Endodermal cell (in vitro differentiated cells): ENCODE data around the gene DHRS2. TPM values are rescaled to one million over a fixed set of nuclear protein-coding genes. Genes with fewer than 3 reads are reported as not detected.
A peak's percentile ranks its signal among the peaks of the same experiment; 100 is the strongest.

ENCODE experiments used
- DNase-seq: peaks from one replicate; pipeline ENCODE4 v3.0.0-alpha.2; 2017
- H3K27ac ChIP-seq: 2 replicates; pipeline ENCODE4 v1.5.1; 2013; ENCODE audit warnings: mild to moderate bottlenecking, low read depth, low read length, moderate library complexity
- H3K27me3 ChIP-seq: 2 replicates; pipeline ENCODE4 v1.6.1; 2013; ENCODE audit warnings: mild to moderate bottlenecking, low read length, moderate library complexity; ENCODE audit not compliant: insufficient read depth, control insufficient read depth, poor library complexity, severe bottlenecking
- H3K36me3 ChIP-seq: 2 replicates; pipeline ENCODE4 v1.7.0; 2013; ENCODE audit warnings: mild to moderate bottlenecking, low read length, moderate library complexity; ENCODE audit not compliant: control insufficient read depth, insufficient read depth
- H3K4me1 ChIP-seq: one replicate; pipeline ENCODE4 v1.7.0; 2013; ENCODE audit warnings: low read length; ENCODE audit not compliant: control insufficient read depth, insufficient read depth
- H3K4me3 ChIP-seq: 2 replicates; pipeline ENCODE4 v1.5.1; 2013; ENCODE audit warnings: mild to moderate bottlenecking, low read length, moderate library complexity
- H3K9ac ChIP-seq: 2 replicates; pipeline ENCODE4 v1.6.1; 2013; ENCODE audit warnings: mild to moderate bottlenecking, low read length, moderate library complexity; ENCODE audit not compliant: poor library complexity, severe bottlenecking; ENCODE audit errors: extremely low read depth
- H3K9me3 ChIP-seq: 2 replicates; pipeline ENCODE4 v1.6.1; 2013; ENCODE audit warnings: mild to moderate bottlenecking, low read length, moderate library complexity; ENCODE audit not compliant: control insufficient read depth
- H3K27ac Mint-ChIP-seq: 2 replicates; pipeline ENCODE4 v1.8.0; 2020; ENCODE audit warnings: mixed read lengths
- H3K27me3 Mint-ChIP-seq: 2 replicates; pipeline ENCODE4 v1.8.0; 2021; ENCODE audit warnings: mild to moderate bottlenecking, mixed read lengths; ENCODE audit not compliant: insufficient read depth
- H3K36me3 Mint-ChIP-seq: 2 replicates; pipeline ENCODE4 v1.8.0; 2020; ENCODE audit warnings: low read depth, mixed read lengths
- H3K4me1 Mint-ChIP-seq: 2 replicates; pipeline ENCODE4 v1.8.0; 2020; ENCODE audit warnings: mixed read lengths
- H3K4me3 Mint-ChIP-seq: 2 replicates; pipeline ENCODE4 v1.8.0; 2020; ENCODE audit warnings: mild to moderate bottlenecking, moderate library complexity, mixed read lengths
- H3K9me3 Mint-ChIP-seq: 2 replicates; pipeline ENCODE4 v1.8.0; 2020; ENCODE audit warnings: mild to moderate bottlenecking, mixed read lengths
- CTCF ChIP-seq: fragments of 200-600 bp; sonication (generic); conservative IDR thresholded peaks from 2 replicates; pipeline ENCODE4 v1.5.0; 2021; ENCODE audit warnings: antibody characterized with exemption, mild to moderate bottlenecking
- WGBS, 2 experiments: methylation state at CpG; one replicate each; pipeline versions ENCODE4 v1.1.5 to v1.1.7; 2013; ENCODE audit warnings: missing lambda C conversion rate in 2 of 2, mixed read lengths in 1 of 2; ENCODE audit not compliant: insufficient coverage in 1 of 2, insufficient read length in 1 of 2; 5-methylcytosine and 5-hydroxymethylcytosine counted together
- total RNA-seq, 2 donors: library from RNA; stranded (reverse); fragmentation: NEBNext Ultra II Directional in 1 of 2; extraction: Animal tissue kit (Norgen Biotek cat#: 25700) in 1 of 2; gene quantifications; 2 replicates in 1 of 2; 3 replicates in 1 of 2; pipeline ENCODE4 v1.2.1, GENCODE V29; 2021

Gene DHRS2
- total RNA-seq, 2 donors from 2014 or later = 0.66 to 1.2 TPM

GRCh38 chr14:23615856-23616255 lies 20.3 kb upstream of the DHRS2 start:
- Mint-ChIP-seq H3K36me3 (no peaks in the 10 kb centered on the region), H3K9me3 (peaks cover 10% of the 10 kb centered on the region), H3K4me3 (no peak overlapping the region), H3K27me3 (peaks cover 3% of the 10 kb centered on the region), H3K27ac (no peak overlapping the region), H3K4me1 (peaks cover 27% of the 10 kb centered on the region)
- no peak for TF ChIP-seq CTCF
- Histone ChIP-seq H3K9me3 (peaks cover 20% of the 10 kb centered on the region), H3K9ac (no peak overlapping the region), H3K4me1 (peaks cover 14% of the 10 kb centered on the region), H3K27ac (no peak overlapping the region), H3K4me3 (no peak overlapping the region), H3K27me3 (no peaks in the 10 kb centered on the region), H3K36me3 (no peaks in the 10 kb centered on the region)
- DNase-seq = no peak
- 78 to 82% methylated on average over 3 to 5 of the region's 5 CpGs for WGBS, 2 experiments

GRCh38 chr14:23617539-23617938 lies 18.6 kb upstream of the DHRS2 start:
- no peak overlapping the region for H3K4me3 ChIP-seq
- peaks cover 13% of the 10 kb centered on the region for H3K27me3 Mint-ChIP-seq

GRCh38 chr14:23618415-23618988 lies 17.7 kb upstream of the DHRS2 start:
- Mint-ChIP-seq H3K27me3 (peaks cover 15% of the 10 kb centered on the region), H3K27ac (no peak overlapping the region), H3K4me1 (peaks cover 18% of the 10 kb centered on the region), H3K36me3 (no peaks in the 10 kb centered on the region), H3K9me3 (peaks cover 33% of the 10 kb centered on the region), H3K4me3 (no peak overlapping the region)
- Histone ChIP-seq H3K36me3 (no peaks in the 10 kb centered on the region), H3K9ac (no peak overlapping the region), H3K4me1 (peaks cover 11% of the 10 kb centered on the region), H3K4me3 (peak overlapping the region; percentile 25), H3K9me3 (peaks cover 37% of the 10 kb centered on the region), H3K27me3 (no peaks in the 10 kb centered on the region), H3K27ac (no peak overlapping the region)
- TF ChIP-seq CTCF = no peak
- DNase-seq = no peak
- 58 to 68% methylated on average over 2 of the region's 2 CpGs for WGBS, 2 experiments

More at GRCh38 chr14:23617539-23617938, 18.6 kb upstream of the DHRS2 start:
- DNase-seq = no peak
- Mint-ChIP-seq H3K4me3 (no peak overlapping the region), H3K36me3 (no peaks in the 10 kb centered on the region), H3K9me3 (peaks cover 24% of the 10 kb centered on the region), H3K4me1 (peaks cover 22% of the 10 kb centered on the region), H3K27ac (no peak overlapping the region)
- H3K4me1 ChIP-seq = peaks cover 12% of the 10 kb centered on the region
- H3K27me3 ChIP-seq = no peaks in the 10 kb centered on the region
- no peaks in the 10 kb centered on the region for H3K36me3 ChIP-seq
- 57% methylated on average over 1 of the region's 1 CpG; no CpG with 5 or more reads in 1 of the 2 experiments for WGBS, 2 experiments
- no peak overlapping the region for H3K27ac ChIP-seq
- peaks cover 27% of the 10 kb centered on the region for H3K9me3 ChIP-seq
- no peak overlapping the region for H3K9ac ChIP-seq
- TF ChIP-seq CTCF = no peak
